K562 (cell line): ENCODE measurements around the gene SUOX. TPM values are rescaled to one million over a fixed set of nuclear protein-coding genes. Genes with fewer than 3 reads are reported as not detected.

Experiments used
- CBFA2T3 ChIP-seq: fragments of 450-650 bp; IDR thresholded peaks from 2 replicates; pipeline ENCODE4 v1.6.1; 2017
- CHCHD3 ChIP-seq: fragments of 250-450 bp; sonication (Bioruptor Pico); IDR thresholded peaks from 2 replicates; pipeline ENCODE4 v2.1.2; 2022; ENCODE audit warnings: mild to moderate bottlenecking
- ETS1 ChIP-seq: conservative IDR thresholded peaks from 2 replicates; pipeline ENCODE4 v1.6.1; 2011; ENCODE audit warnings: low read depth, mild to moderate bottlenecking, low read length; ENCODE audit not compliant: control insufficient read depth
- GATAD2B ChIP-seq: fragments of 450-650 bp; IDR thresholded peaks from 2 replicates; pipeline ENCODE4 v1.6.1; 2017; ENCODE audit warnings: mild to moderate bottlenecking, borderline replicate concordance
- IRF1 ChIP-seq: sonication (generic); formaldehyde crosslinking; IDR thresholded peaks from 2 replicates; pipeline ENCODE4 v1.8.0; 2022; ENCODE audit warnings: missing genetic modification reagents, mild to moderate bottlenecking, borderline replicate concordance
- MXD1 ChIP-seq: fragments of 250-450 bp; sonication (Bioruptor Pico); IDR thresholded peaks from 2 replicates; pipeline ENCODE4 v1.8.0; 2021; ENCODE audit warnings: borderline replicate concordance, mild to moderate bottlenecking, moderate library complexity; ENCODE audit not compliant: poor library complexity, severe bottlenecking
- NFIC ChIP-seq: fragments of 450-650 bp; IDR thresholded peaks from 2 replicates; pipeline ENCODE4 v1.6.1; 2017; ENCODE audit warnings: mild to moderate bottlenecking, inconsistent platforms
- NR2C1 ChIP-seq, 2 experiments: fragments of 450-650 bp; IDR thresholded peaks; 2 replicates each; pipeline ENCODE4 v1.6.1; 2017; ENCODE audit warnings: mild to moderate bottlenecking in 2 of 2, antibody characterized with exemption in 1 of 2, inconsistent platforms in 1 of 2, missing compliant biosample characterization in 1 of 2, missing genetic modification characterization in 1 of 2
- NR2F6 ChIP-seq: fragments of 450-650 bp; formaldehyde crosslinking; IDR thresholded peaks from 2 replicates; pipeline ENCODE4 v1.4.0; 2020; ENCODE audit warnings: mild to moderate bottlenecking
- POLR2H ChIP-seq: IDR thresholded peaks from 2 replicates; pipeline ENCODE4 v1.6.1; 2016; ENCODE audit warnings: missing genetic modification characterization, low read depth, mild to moderate bottlenecking, control low read depth, missing compliant biosample characterization, moderate library complexity
- PREB ChIP-seq: sonication (generic); formaldehyde crosslinking; IDR thresholded peaks from 2 replicates; pipeline ENCODE4 v1.8.1; 2023; ENCODE audit warnings: mild to moderate bottlenecking, missing genetic modification reagents
- RUNX1 ChIP-seq: sonication (generic); IDR thresholded peaks from 2 replicates; pipeline ENCODE4 v1.6.1; 2016; ENCODE audit warnings: antibody characterized with exemption, low read depth
- TCF7 ChIP-seq: sonication (generic); IDR thresholded peaks from 2 replicates; pipeline ENCODE4 v1.6.1; 2016; ENCODE audit warnings: antibody characterized with exemption, borderline replicate concordance
- ZFPM2 ChIP-seq: fragments of 250-450 bp; sonication (Bioruptor Pico); IDR thresholded peaks from 2 replicates; pipeline ENCODE4 v1.5.1; 2022; ENCODE audit warnings: mild to moderate bottlenecking
- ZNF384 ChIP-seq: IDR thresholded peaks from 2 replicates; pipeline ENCODE4 v1.6.1; 2012; ENCODE audit warnings: low read depth, low read length, improper control_type of control experiment
- ZNF445 ChIP-seq: fragments of 250-450 bp; sonication (Bioruptor Pico); IDR thresholded peaks from 2 replicates; pipeline ENCODE4 v1.4.0; 2020; ENCODE audit warnings: low read depth, mild to moderate bottlenecking, moderate library complexity
- ZNF589 ChIP-seq: fragments of 200-800 bp; sonication (Bioruptor generic); IDR thresholded peaks from 2 replicates; pipeline ENCODE4 v1.6.1; 2016; ENCODE audit warnings: low read depth, missing genetic modification characterization, missing compliant biosample characterization
- ZNF609 ChIP-seq: sonication (generic); formaldehyde crosslinking; IDR thresholded peaks from 2 replicates; pipeline ENCODE4 v1.8.1; 2023; ENCODE audit warnings: missing genetic modification reagents, mild to moderate bottlenecking, borderline replicate concordance
- polyA plus RNA-seq, 8 experiments: library from polyadenylated mRNA; depleted of rRNA in 4 of 8; stranded (reverse) in 5 of 8; unstranded in 3 of 8; fragments of >200 nt; fragmentation: Nextera tagmentation in 2 of 8; fragmentation: Illumina TruSeq in 1 of 8; extraction: Ambion mirVana in 2 of 8; extraction: Trizol in 1 of 8; gene quantifications; 2 replicates each; pipeline versions ENCODE4 v1.2.1 to v1.2.3, GENCODE V29; 2011 to 2014; ENCODE audit warnings: inconsistent platforms in 1 of 8, missing spikeins in 1 of 8
- total RNA-seq, 7 experiments: library from RNA; depleted of rRNA in 6 of 7; stranded (reverse); fragments of >200 nt in 6 of 7; fragmentation: Illumina TruSeq in 2 of 7; extraction: Trizol in 2 of 7; gene quantifications; 2 replicates each; pipeline versions ENCODE4 v1.2.1 to v1.2.3, GENCODE V29; 2011 to 2021; ENCODE audit warnings: low replicate concordance in 1 of 7

The SUOX gene
- total and polyA plus RNA-seq, 9 of the 15 experiments (the other 6 are each of a cell fraction or from before 2014, with no cell fraction given): 9.2 to 39.7 (median 25.4) TPM

- no peak for TF ChIP-seq MXD1 (CRISPR knock-in tag)
- TF ChIP-seq IRF1 (CRISPR knock-in tag): no peak
- no peak for TF ChIP-seq GATAD2B
- no peak for TF ChIP-seq RUNX1
- TF ChIP-seq NR2F6 (CRISPR knock-in tag): peak; percentile 79; the same call in 1 of the 2 replicates
- TF ChIP-seq PREB (CRISPR knock-in tag): no peak
- no peak for TF ChIP-seq ZNF589
- no peak for TF ChIP-seq ZNF384
- no peak for TF ChIP-seq ZNF445 (CRISPR knock-in tag)
- no peak for TF ChIP-seq ZFPM2 (CRISPR knock-in tag)
- no peak for TF ChIP-seq CHCHD3 (CRISPR knock-in tag)
- TF ChIP-seq ETS1: 0 out of 2 replicates have a peak, but pooled peaks have one; percentile 48
- peak; percentile 76 for TF ChIP-seq NR2C1 (IDR thresholded peaks at IDR 0.05)
- peak; percentile 57; the same call in 1 of the 2 replicates for TF ChIP-seq NR2C1 (tag; IDR thresholded peaks at IDR 0.05)
- TF ChIP-seq CBFA2T3: peak; percentile 12; the same call in 1 of the 2 replicates
- TF ChIP-seq NFIC: no peak
- no peak for TF ChIP-seq TCF7
- 0 out of 2 replicates have a peak, but pooled peaks have one; percentile 9 for TF ChIP-seq ZNF609 (CRISPR knock-in tag)
- peak; percentile 68; the same call in 1 of the 2 replicates for TF ChIP-seq POLR2H (tag)
Measured at GRCh38 chr12:55996715-55997534, at the start of gene SUOX (continued).
